Suppressor macrophage (primary cell): ENCODE results near the gene EZR.
"Not testable (repeated sequence)": the region's sequence is repeated elsewhere in the genome, so short reads cannot be mapped to it uniquely, and the experiment has no call there.

ENCODE experiments used
- DNase-seq, 4 experiments: peaks; one replicate each; pipeline ENCODE4 v3.0.0-alpha.2; 2020 to 2022

Gene EZR

DNA sequence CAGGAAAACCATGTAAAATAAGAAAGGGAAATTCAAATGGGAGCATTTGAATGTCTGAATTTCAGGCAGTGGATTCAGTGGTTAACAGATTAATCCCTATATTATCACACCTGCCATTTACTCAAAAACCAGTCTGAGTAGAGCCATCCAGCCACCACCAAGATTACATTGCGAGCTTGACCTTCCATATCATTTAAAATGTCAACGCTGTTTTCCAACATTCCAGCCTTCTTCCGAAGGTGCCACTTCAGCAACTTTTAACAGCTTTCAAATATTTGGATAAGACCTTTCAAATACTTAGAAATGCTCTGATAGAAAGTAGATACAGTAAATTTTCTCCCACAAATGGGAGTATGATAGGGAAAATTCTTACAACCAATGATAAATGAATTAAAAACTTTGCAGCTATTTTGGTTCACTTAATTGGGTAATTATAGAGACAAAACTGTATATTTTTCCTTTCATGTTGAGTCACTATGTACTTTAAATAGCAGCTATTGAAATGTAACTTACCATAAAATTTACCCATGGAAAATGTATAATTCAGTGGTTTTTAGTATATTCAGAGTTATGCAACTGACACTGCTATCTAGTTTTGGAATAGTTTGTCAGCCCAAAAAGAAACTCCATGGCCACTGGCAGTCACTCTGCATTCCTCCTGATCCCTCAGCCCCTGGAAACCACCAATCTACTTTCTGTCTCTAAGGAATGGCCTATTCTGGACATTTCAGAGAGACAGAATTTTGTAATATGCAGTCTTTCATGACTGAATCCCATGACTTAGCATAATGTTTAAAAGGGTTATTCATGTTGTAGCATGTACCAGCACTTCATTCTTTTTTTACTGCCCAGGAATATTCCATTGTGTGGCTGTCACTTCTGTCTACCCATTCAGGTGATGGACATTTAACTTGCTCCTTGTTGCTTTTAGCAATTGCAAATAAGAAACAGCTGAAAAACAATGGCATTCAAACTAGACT is 21.5 kb downstream of the EZR start:
- peak in 1 of 4 experiments; percentile 24 for DNase-seq

DNA sequence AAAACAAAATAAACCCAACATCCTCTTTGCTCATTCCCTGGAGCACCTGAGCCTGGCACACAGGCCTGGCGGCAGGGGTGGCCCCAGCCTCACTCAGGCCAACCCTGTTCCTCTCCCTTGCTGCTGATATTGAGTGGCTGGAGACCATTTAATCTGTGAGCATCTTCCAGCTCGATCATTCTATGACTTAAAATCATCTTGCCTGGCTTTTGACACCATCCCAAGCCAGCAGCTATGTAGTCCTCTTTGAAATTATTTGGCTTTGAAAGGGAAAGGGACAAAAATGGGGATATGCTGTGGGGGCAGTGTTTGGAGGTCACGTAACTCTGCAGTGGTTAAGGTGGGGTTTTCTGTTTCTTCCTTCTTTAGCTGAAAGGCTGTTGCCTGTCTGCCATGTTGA is 22.8 kb downstream of the EZR start:
- no peak for DNase-seq

DNA sequence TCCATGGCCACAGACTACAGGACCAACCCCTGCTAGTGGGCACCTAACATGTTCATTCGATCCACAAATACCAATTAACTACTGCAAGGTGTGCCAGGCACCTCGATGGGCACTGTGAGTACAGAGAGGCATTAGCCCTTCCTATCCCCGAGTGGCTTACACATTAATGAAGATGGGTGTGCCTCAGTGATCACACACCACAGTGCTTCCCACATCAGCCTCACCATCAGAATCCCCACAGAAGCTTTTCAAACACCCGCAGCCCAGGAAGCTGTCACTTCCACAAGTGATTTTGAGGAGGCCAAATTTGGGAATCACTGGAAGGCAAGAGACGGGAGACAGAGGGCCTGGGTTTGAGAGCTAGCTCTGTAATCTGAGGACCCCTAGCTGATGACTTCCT is 23.7 kb downstream of the EZR start:
- no peak for DNase-seq

DNA sequence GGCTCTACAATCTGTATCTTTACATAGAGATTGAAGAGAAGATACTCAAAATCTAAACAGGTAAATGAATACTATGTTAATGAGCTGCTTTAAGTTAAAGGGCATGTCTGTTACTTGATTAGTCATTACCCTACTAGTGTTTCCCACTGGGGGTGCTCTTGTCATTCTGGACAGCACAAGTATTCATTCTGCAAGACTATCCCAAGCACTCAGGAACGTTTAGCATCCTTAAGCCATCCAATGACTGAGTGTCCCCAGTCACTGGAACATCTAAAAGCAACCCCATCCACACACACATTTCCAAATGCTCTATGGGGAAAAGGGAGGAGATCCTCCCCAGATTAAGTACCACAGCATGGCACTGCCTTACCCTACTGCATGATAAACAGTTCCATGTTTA is 25.7 kb downstream of the EZR start:
- DNase-seq, result peak; percentile 30 to 55 (median 46)

DNA sequence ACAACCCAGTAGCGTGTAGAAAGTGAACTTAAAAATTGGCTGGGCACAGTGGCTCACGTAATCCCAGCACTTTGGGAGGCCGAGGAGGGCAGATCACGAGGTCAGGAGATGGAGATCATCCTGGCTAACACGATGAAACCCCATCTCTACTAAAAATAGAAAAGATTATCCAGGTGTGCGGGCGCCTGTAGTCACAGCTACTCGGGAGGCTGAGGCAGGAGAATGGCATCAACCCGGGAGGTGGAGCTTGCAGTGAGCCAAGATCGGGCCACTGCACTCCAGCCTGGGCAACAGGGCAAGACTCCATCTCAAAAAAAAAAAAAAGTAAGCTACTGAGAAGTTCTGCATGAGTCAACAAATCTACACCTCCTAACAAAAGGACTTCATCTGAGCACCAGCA is 26.7 kb downstream of the EZR start:
- not testable (repeated sequence) for DNase-seq

DNA sequence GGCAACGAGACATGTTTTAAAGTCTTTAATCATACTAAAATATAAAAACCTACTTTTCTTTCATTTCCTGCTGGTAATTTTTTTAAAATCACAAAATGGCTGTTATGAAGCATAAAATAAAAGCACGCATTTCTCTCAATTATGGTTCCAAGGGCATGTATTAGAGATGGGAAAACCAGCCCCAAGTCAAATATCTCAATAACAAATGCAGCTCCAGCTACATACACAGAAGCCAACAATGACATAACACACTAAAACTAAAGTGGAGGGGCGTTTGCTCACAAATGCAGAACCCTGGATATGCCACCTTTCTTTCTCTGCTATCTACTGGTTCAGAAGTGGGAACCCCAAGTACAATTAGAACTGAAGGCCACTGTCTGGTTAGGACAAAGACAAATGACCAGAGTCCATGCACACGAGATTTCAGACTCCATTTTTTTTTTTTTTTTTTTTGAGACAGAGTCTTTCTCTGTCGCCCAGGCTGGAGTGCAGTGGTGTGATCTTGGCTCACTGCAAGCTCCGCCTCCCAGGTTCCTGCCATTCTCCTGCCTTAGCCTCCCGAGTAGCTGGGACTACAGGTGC is 27.8 kb downstream of the EZR start:
- DNase-seq, result no peak

DNA sequence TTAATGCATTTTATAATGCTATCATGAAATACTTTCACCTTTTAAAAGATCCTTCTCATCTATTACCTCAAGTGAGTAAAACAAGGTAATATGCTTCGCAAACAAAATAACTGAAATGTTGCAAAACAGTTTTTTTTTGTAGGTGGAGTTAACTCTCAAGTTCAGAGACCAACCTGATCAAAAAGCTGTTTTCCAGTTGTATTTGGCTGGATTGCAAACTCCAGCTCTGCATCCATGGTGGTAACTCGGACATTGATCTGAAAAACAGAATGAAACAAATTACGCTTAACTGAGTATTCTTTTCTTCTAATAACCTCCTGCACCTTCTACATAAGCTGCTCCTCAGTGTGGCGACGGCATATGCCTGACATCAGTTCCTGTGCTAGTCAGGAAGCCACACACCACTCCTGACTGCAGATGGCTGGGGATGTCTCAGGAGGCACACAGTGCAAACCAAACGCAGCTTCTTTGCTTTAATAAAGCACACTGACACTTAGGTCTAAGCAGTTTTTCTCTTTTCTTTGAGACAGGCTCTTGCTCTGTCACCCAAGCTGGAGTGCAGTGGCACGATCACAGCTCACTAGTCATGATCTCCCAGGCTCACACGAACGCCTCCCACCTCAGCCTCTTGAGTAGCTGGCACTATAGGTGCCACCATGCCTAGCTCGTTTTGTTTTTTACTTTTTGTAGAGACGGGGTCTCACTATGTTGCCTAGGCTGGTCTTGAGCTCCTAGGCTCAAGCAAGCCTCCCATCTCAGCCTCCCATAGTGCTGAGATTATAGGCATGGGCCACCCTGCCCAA is 29.9 kb downstream of the EZR start:
- no peak for DNase-seq

DNA sequence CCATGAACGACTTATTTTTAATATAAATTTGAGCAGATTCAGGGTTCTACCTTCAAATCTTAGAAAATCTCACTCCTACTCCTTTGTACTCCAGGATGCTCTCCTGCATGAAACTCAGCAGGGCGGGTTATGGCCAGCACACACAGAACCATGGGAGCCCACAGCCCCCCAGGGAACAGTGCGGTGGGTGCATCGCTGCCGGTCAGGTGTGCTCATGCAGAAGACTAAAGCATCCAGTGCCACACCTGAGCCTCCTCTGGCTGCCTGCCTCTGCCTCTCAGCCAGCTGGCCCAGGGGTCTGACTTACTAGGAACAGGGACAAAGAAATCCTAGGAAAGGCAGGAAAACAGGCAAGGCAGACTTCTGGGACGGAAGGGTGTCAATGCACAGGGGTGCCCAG is 31.8 kb downstream of the EZR start:
- DNase-seq, result no peak

DNA sequence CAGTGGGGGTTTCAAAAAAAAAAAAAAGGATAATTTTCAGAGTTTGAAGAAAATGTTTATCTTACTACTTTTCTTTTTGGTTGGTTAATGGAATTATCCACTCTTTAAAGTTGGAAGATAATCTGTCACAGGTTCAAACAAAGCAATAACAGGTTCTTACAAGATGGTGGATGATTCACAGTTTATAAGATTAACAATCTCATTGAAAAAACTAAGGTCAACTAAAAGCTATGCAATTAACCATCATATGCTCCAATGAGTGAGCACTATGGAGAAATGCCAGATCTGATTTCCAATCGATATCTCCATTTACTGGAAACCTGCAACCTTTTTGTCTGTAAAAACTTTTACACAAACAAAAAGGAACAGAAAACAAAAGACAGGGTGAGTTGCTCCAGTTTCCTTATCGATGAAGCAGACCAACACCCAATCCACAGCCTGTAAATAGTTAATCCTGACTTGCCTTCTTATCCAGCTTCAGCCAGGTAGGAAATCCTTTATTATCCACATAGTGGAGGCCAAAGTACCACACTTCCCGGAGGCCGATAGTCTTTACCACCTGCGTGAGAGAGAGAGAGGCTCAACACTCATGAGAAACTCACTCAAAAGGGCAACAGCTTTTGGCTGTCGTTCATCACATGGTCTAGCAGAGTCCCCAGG is 32.4 kb downstream of the EZR start:
- no peak for DNase-seq

DNA sequence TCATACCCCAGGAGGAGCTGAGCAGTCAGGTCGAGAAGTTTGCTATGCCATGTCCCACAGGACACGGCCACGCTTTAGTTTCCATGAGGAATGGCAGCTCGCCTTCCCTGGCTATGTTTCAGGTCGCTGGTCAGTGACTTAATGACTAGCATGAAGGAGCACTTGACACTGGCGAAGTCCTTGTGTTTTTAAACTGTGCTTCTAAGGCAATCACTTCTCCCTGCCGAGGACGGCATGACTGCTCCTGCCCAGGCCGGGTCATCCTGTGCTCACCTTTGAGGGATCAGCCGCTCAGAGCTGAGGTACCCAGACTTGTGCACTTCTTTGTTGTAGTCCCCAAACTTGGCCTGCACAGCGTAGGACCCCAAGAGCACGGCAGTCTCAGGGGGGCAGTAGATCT is 34.1 kb downstream of the EZR start:
- DNase-seq, result no peak

DNA sequence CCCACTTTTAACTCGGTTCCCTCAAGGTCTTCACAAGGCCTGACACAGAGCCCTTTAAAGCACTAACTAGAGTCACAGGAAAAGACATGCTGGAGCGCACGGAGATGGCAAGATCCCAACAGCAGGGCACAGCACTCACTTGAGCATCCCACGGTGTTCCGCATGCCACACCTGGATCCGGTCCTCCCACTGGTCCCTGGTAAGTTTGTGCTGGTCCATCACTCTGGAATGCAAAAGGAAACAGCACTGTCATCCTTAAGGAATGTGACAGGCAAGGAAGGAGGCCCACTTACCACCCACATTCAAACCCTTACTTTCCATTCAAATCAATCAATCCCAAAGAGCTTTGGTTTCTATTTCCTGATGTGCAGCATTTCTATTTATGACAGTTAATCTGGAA is 34.7 kb downstream of the EZR start:
- no peak for DNase-seq

DNA sequence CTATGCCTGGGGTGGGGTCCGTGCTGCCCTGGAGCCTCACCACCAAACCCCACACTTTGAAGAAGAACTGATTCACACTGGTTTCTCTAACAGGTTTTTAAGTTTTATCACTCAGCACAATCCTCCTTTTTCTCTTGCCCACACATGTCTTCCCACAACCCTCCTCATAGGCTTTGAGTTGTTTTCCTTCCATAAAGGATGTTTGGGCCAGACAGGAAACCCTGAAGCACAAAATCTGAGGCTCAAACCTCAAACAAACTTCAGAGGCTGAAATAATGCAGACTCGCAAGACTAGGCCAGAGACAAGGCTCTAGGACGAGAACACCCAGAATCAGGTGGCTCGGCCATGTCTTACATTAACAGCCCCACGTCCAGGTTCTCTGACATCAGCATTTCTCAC is 35.3 kb downstream of the EZR start:
- DNase-seq, result no peak

DNA sequence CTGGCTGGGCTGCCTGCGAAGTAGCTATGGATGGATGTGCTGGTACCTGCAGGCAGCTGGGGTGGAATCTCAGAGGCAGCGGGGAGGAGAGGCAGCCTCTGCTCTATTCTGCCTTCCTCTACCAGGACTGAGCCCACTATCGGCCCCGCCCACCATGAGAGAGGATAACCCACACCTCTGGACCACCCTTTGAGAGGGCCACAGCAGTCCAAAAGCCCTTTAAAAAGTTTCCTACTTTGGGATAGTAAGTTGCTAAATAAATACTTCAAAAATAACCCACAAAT is 36.1 kb downstream of the EZR start:
- DNase-seq, result no peak

DNA sequence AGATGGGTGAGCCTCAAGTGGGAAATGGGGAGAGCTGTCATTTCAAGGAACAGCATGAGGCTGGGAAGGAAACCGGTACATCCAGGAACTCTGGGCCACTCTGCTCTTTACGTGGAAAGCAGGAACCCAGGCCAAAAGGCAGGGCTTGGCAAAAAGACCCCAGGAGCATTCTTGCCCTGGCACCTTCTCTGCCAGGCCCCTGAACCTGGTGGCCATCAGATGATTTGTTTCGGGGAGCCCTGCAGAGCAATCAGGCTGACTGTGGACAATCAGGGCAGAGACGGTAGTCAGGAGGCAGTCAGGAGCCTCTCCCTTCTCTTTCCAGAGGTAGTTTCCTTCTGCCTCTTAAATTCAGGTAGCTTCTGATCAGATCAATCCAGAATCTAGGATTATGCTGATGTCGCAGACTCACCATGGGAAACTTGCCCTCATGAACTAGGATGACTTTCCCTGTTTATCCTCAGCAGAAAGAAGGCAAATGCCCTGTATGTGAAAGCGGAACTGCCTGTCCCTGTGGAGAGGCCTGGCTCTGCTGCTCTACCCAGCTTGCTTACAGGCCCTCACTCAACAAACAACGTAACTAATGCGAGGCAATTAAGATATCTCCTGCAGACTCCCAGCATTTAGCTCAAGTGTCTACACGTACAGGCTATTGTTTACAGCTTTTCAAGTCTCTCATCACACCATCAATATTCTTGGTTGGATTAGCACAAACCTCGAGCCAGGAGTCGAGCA is 36.6 kb downstream of the EZR start:
- no peak for DNase-seq

DNA sequence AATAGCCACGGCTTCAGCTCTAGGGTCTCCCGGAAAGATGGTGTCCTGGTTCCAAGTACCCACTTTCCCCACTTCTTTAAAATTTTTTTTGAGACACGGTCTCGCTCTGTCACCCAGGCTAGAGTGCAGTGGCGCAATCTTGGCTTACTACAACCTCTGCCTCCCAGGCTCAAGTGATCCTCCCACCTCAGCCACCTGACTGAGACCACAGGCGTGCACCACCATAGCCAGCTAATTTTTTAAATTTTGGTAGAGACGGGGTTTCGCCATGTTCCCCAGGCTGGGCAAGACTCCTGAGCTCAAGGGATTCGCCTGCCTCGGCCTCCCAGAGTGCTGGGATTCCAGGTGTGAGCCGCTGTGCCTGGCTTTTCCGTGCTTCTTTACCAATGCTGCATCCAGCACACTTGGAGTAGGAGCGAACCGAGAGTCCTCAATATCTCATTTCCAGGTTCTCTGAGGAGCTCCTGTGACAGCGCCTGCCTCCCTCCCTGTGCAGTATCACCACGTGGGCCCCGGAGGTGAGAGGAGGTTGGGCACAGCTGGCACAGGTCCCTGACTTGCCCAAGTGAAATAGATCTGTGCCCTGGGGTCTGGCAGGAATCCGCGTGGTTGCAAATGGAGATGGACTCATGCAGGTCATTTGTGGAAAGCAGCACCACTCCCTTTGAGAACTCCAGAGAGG is 37.3 kb downstream of the EZR start:
- DNase-seq, result peak in 3 of 4 experiments; percentile 15 to 39 (median 28)

DNA sequence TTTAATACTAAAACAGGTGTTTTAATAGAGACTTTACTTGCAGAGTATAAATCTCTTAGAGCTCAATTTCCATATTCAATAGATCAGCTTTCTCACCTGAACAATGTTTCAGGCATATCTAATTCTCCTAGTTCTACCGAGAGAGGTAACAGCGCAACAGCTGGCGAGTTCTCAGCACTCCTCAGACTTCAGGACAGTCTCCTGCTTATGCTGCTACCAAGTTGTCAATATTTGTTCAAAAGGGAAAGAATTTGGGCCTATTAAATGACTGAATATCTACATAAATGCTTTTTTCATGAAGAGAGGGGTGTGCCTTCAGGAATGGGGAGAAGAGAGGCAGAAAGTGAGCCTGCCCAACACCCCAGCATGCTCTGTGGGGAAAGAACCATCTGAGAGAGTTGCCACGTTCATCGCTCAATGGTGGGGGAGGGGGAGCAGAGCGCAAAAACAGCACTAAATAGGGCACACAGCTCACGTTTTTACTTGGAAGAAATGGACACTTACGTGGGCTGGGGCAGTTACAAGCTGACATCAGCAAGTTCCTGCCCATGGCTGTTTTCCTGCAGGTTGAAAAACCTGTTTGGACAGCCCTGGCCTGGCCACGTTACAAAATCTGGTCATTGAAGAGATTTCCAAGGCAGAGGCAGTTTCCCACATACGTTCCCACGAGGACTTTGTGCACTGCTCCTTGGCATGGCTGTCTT is 38.0 kb downstream of the EZR start:
- DNase-seq, result no peak

DNA sequence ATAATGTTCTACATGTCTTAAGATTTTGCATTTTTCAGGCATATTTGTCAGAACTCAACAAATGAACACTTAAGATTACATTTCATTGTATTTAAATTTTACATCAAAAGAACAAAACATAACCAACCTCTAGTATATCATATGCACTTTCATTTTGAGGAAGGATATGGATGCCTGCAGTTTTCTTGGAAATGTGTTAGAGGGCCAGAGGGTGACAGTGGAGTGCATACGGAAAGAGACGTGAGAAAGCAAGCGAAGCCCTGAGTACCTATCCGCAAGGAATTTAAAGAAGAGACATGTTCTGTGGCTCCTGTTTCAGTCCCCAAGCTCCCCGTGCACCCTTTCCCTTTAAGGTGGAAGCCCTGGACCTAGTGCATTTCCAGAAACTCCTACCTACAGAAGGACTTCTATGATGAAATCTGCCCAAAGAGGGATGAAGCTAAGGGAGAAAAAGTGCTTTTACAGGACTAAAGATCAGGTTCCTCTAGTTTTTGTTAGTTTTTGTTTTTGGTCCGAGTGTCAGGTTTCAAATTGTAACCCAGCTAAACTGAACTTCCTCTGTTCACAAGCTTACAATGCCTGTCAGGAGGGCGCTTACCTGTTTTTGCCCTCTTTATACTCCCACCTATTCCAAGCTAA is 38.8 kb downstream of the EZR start:
- no peak for DNase-seq

DNA sequence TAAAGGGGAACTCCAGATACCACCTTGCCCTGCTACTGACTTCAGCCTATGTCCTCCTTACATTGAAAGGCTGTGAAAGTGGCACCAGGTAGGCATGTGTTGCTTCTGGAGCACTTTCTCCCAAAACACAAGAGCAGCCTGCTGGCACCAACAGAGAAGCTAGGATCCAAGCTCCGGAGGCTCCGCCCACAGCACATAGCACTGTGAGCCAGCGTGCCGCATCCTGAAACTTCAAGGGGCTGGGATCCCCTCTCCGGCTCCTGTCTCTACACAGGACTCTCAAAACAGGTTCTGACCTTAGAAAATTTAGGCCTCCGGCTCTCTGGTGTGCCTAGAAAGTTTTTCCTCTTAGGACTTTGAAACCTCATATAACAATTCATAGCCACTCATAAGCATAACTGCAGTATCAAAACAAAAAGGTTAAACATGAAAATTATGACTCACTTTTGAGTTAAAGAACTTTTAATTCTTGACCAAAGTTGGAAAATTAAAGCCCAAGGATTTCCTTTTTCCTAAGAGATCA is 41.1 kb downstream of the EZR start:
- DNase-seq, result no peak

DNA sequence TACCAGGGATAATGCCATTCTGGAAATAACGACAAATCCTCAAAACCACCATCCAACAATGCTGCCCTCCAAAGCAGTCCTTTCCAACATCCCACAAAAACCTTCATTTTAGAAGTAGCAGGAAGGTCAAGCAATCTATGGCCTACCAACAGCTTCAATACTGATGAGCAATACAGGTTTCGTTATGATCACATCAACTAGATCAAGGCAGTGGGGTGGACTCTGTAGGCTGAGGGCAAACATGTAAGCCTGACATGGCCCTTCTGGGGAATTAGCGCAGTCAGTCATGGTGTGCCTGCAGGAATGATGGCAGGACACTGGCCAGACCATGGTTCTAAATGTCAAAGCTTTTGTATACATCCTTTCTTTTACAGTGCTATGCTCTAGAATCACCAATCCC is 41.7 kb downstream of the EZR start:
- DNase-seq, result no peak

DNA sequence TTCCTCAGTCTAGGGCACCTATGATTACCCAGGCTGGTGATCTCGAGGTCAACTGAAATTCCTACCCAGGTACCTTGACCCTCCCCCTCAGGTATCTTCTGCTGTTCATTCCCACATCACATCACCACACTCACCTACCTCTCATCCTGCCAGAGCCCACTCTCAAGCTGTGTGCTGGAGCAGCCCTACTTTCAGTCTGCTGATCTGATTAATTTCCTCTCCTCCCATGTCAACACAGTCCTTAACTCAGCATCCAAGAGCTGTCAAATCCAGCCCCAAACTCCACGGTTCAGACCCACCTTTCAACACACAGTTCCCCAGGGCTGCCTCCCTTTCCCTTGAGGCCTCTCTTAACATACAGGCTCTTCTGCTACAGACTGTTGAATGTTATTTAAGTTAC is 42.4 kb downstream of the EZR start:
- DNase-seq, result no peak
